Gastrocnemius medialis (tissue), 4 donors: ENCODE results near the gene DTD2. TPM values are rescaled to one million over a fixed set of nuclear protein-coding genes. Genes with fewer than 3 reads are reported as not detected.

Experiments used
- ATAC-seq, 2 donors: fragments of 150-250 bp; one replicate each; pipeline ENCODE4 v1.9.1; 2016
- DNase-seq, 2 donors: peaks; one replicate each; pipeline ENCODE4 v3.0.0-alpha.2; 2019
- H3K27ac ChIP-seq, 4 donors: fragments of 200-600 bp; sonication (generic); 1 replicate in 1 of 4; 2 replicates in 3 of 4; pipeline ENCODE4 v1.5.1; 2016 to 2018; ENCODE audit warnings: mild to moderate bottlenecking in 2 of 4, moderate library complexity in 1 of 4
- H3K27me3 ChIP-seq, 3 donors: fragments of 200-600 bp; sonication (generic) in 2 of 3; 1 replicate in 1 of 3; 2 replicates in 2 of 3; pipeline versions ENCODE4 v1.5.1 to v1.6.0; 2016 to 2019; ENCODE audit warnings: mild to moderate bottlenecking in 1 of 3, moderate library complexity in 1 of 3
- H3K36me3 ChIP-seq, 2 donors: fragments of 200-600 bp; sonication (generic) in 1 of 2; one replicate each; pipeline ENCODE4 v1.5.1; 2017 to 2018
- H3K4me1 ChIP-seq, 2 donors: fragments of 200-600 bp; sonication (generic) in 1 of 2; one replicate each; pipeline ENCODE4 v1.5.1; 2016 to 2017; ENCODE audit warnings: mild to moderate bottlenecking in 2 of 2
- H3K4me3 ChIP-seq, 4 donors: fragments of 200-600 bp; sonication (generic) in 3 of 4; 1 replicate in 1 of 4; 2 replicates in 3 of 4; pipeline ENCODE4 v1.5.1; 2016 to 2019; ENCODE audit warnings: mild to moderate bottlenecking in 2 of 4
- H3K9me3 ChIP-seq, 3 donors: fragments of 200-600 bp; sonication (generic) in 2 of 3; 1 replicate in 1 of 3; 2 replicates in 2 of 3; pipeline ENCODE4 v1.5.1; 2016 to 2019
- CTCF ChIP-seq, 5 experiments: fragments of 450-650 bp in 3 of 5; fragments of 200-600 bp in 2 of 5; sonication (generic) in 2 of 5; IDR thresholded peaks in 4 of 5; conservative IDR thresholded peaks in 1 of 5; 1 replicate in 4 of 5; 2 replicates in 1 of 5; pipeline ENCODE4 v1.5.1; 2016 to 2019; ENCODE audit warnings: antibody characterized with exemption in 5 of 5, mild to moderate bottlenecking in 3 of 5, moderate library complexity in 3 of 5
- POLR2A ChIP-seq, 2 donors: fragments of 450-650 bp; IDR thresholded peaks; one replicate each; pipeline ENCODE4 v1.6.1; 2017; ENCODE audit warnings: antibody characterized with exemption in 2 of 2, mild to moderate bottlenecking in 2 of 2, moderate library complexity in 2 of 2
- in situ Hi-C, 4 donors: fragments of 200-750 bp; cut with MboI; loops; one replicate each; pipeline versions ENCODE4 v1.15.0 to v1.8.0; 2017; ENCODE audit warnings: low sequenced_read_pairs in 4 of 4
- intact Hi-C: fragments of 100-400 bp; cut with DNase I; formaldehyde crosslinking; loops from one replicate; pipeline ENCODE4 v1.15.1; 2023; ENCODE audit warnings: low total_unique reads
- total RNA-seq, 4 donors: library from RNA; depleted of rRNA; stranded (reverse); fragments of >200 nt; gene quantifications; one replicate each; pipeline versions ENCODE4 v1.1.0 to v1.2.3, GENCODE V29; 2016

Gene DTD2
- total RNA-seq, 4 donors from 2014 or later, result 4.0 to 7.8 (median 4.8) TPM

- no peaks in the 10 kb centered on the region for H3K27me3 ChIP-seq
- TF ChIP-seq CTCF (IDR thresholded peaks at IDR 0.05 in 4 of 5, conservative IDR thresholded peaks at IDR 0.05 in 1 of 5) (no peak), POLR2A (IDR thresholded peaks at IDR 0.05) (no peak)
- no peak overlapping the region for H3K4me3 ChIP-seq
- DNase-seq (no peak), ATAC-seq (no peak)
- in situ Hi-C loops (no loop called here), intact Hi-C loops (no loop called here)
- peaks cover 1 to 5% of the 10 kb centered on the region in 2 donors for H3K4me1 ChIP-seq
- no peaks in the 10 kb centered on the region for H3K36me3 ChIP-seq
- H3K9me3 ChIP-seq, result no peaks in the 10 kb centered on the region
- H3K27ac ChIP-seq, result no peak overlapping the region
Observed at GRCh38 chr14:31461545-31461944, 4.2 kb upstream of the DTD2 start.

GRCh38 chr14:31457665-31458659, 656 bp upstream of the DTD2 start:
- ATAC-seq (no peak), DNase-seq (no peak)
- Histone ChIP-seq H3K27me3 (no peaks in the 10 kb centered on the region), H3K36me3 (peaks cover 0 to 1% of the 10 kb centered on the region in 2 donors), H3K9me3 (no peaks in the 10 kb centered on the region), H3K27ac (peak overlapping the region; percentile 85 to 90 (median 89)), H3K4me1 (peaks cover 9 to 11% of the 10 kb centered on the region in 2 donors), H3K4me3 (peak overlapping the region; percentile 68 to 79 (median 74))
- TF ChIP-seq CTCF (IDR thresholded peaks at IDR 0.05 in 4 of 5, conservative IDR thresholded peaks at IDR 0.05 in 1 of 5) (no peak), POLR2A (IDR thresholded peaks at IDR 0.05) (no peak)
- in situ Hi-C loops (no loop called here), intact Hi-C loops (loop anchor here (1.0 to 2.0 kb wide), 3 partner anchors 37 to 619 kb away; partner anchors contain the start of genes ARHGAP5, HEATR5A and NUBPL)

- intact Hi-C loops (no loop called here), in situ Hi-C loops (no loop called here)
- Histone ChIP-seq H3K27ac (no peak overlapping the region), H3K9me3 (no peaks in the 10 kb centered on the region), H3K27me3 (no peaks in the 10 kb centered on the region), H3K36me3 (peaks cover 0 to 26% of the 10 kb centered on the region in 2 donors), H3K4me1 (no peaks in the 10 kb centered on the region), H3K4me3 (no peak overlapping the region)
- no peak for TF ChIP-seq POLR2A (IDR thresholded peaks at IDR 0.05)
- TF ChIP-seq CTCF (IDR thresholded peaks at IDR 0.05 in 4 of 5, conservative IDR thresholded peaks at IDR 0.05 in 1 of 5), result peak in 3 of 5 experiments; percentile 16 to 42 (median 23)
- ATAC-seq (no peak), DNase-seq (no peak)
Observed at GRCh38 chr14:31449971-31450610, 7.2 kb downstream of the DTD2 start.

- no peak overlapping the region for H3K4me3 ChIP-seq
- no peaks in the 10 kb centered on the region for H3K4me1 ChIP-seq
- intact Hi-C loops (no loop called here), in situ Hi-C loops (no loop called here)
- H3K27me3 ChIP-seq, result no peaks in the 10 kb centered on the region
- peaks cover 0 to 26% of the 10 kb centered on the region in 2 donors for H3K36me3 ChIP-seq
- no peak for TF ChIP-seq CTCF (IDR thresholded peaks at IDR 0.05 in 4 of 5, conservative IDR thresholded peaks at IDR 0.05 in 1 of 5)
- ATAC-seq (no peak), DNase-seq (no peak)
- H3K27ac ChIP-seq, result no peak overlapping the region
- no peaks in the 10 kb centered on the region for H3K9me3 ChIP-seq
Observed at GRCh38 chr14:31449136-31449535, 8.2 kb downstream of the DTD2 start.
